ENCODE results near the gene FAM83B. TPM values are rescaled to one million over a fixed set of nuclear protein-coding genes. Genes with fewer than 3 reads are reported as not detected.

FAM83B gene
- polyA plus RNA-seq, 2 of the 4 experiments (the other 2 are of a cell fraction) = 0.03 to 0.09 TPM

DNA sequence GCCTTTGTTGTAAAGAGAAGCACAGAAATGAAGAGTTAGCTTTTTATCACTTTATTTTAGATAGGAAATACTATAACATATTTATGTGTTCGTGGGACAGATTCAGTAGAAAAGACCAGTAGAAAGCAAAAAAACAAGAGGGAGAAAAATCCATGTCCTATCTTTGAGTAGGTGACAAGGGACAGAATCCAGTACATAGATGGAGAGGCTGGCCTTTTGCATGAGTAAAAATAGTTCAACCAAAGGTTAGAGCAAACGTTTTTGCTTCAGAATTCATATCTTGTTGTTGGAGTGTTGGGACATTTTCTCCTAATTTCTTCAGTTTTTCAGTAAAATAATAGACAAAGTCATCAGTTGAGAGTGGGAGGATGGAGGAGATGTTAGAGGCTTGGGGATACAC, 19.6 kb upstream of the FAM83B start:
- Histone ChIP-seq H3K4me3 (no peak overlapping the region), H3K27ac (no peak overlapping the region), H3K4me2 (no peak overlapping the region), H3K4me1 (no peaks in the 10 kb centered on the region), H3K9me3 (no peaks in the 10 kb centered on the region)
- WGBS (ENCODE audit: missing lambda C conversion rate) = 0% methylated on average over 2 of the region's 2 CpGs
- DNase-seq (ENCODE audit: low read depth in 1 of 2, low spot score in 1 of 2) (no peak), ATAC-seq (no peak), FAIRE-seq (no peak)
- ChIA-PET CTCF (no interaction called here), POLR2A (no interaction called here)
- TF ChIP-seq KDM1A (IDR thresholded peaks at IDR 0.05; ENCODE audit: low read depth) (no peak), BHLHE40 (IDR thresholded peaks at IDR 0.05; ENCODE audit: low read depth, low read length) (no peak), HEYL (CRISPR knock-in tag; IDR thresholded peaks at IDR 0.05) (no peak), PHF8 (IDR thresholded peaks at IDR 0.05; ENCODE audit: borderline replicate concordance, low read depth) (no peak), RARB (CRISPR knock-in tag; IDR thresholded peaks at IDR 0.05) (no peak), ZSCAN20 (CRISPR knock-in tag; IDR thresholded peaks at IDR 0.05) (no peak), SREBF2 (IDR thresholded peaks at IDR 0.05) (no peak), EHMT2 (IDR thresholded peaks at IDR 0.05; ENCODE audit: low read depth) (no peak), HMGXB4 (CRISPR knock-in tag; IDR thresholded peaks at IDR 0.05; ENCODE audit: borderline replicate concordance) (no peak), NR3C1 (IDR thresholded peaks at IDR 0.05) (no peak), ESRRA (IDR thresholded peaks at IDR 0.05; ENCODE audit: borderline replicate concordance, low read length) (no peak), EHF (CRISPR knock-in tag; IDR thresholded peaks at IDR 0.05) (no peak), NPAS2 (CRISPR knock-in tag; IDR thresholded peaks at IDR 0.05; ENCODE audit: borderline replicate concordance) (no peak), NFE2L2 (conservative IDR thresholded peaks at IDR 0.05; ENCODE audit: low read length) (no peak), POLR2AphosphoS2 (conservative IDR thresholded peaks at IDR 0.05; ENCODE audit: low read length) (no peak)
- TF ChIP-seq, protein P1, sequence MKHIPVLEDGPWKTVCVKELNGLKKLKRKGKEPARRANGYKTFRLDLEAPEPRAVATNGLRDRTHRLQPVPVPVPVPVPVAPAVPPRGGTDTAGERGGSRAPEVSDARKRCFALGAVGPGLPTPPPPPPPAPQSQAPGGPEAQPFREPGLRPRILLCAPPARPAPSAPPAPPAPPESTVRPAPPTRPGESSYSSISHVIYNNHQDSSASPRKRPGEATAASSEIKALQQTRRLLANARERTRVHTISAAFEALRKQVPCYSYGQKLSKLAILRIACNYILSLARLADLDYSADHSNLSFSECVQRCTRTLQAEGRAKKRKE (CRISPR knock-in tag; IDR thresholded peaks at IDR 0.05; ENCODE audit: low read depth) = no peak

DNA sequence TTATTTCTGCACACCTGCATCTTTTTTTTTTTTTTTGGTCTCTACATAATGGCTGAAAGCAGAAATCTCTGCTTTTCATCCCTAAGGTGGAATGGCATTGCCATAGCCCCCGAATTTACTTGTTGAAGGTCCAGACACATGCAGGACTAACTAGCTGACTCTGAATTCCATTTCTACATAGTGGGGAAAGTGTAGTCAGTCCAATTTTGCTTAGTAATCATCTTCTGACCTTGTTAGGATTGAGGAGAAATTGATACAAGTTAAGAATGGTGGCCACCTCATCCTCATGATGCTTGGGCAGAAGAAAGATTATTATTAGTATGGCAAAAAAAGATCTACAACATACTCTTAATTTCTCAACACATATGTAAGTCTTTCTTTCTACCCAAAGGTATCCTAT, 16.4 kb upstream of the FAM83B start:
- H3K4me1 ChIP-seq = no peaks in the 10 kb centered on the region
- 14% methylated on average over 1 of the region's 1 CpG for WGBS (ENCODE audit: missing lambda C conversion rate)
- no peak for DNase-seq (ENCODE audit: low read depth in 1 of 2, low spot score in 1 of 2)
- no peak overlapping the region for H3K27ac ChIP-seq
- H3K4me2 ChIP-seq = no peak overlapping the region
- H3K9me3 ChIP-seq = no peaks in the 10 kb centered on the region
- CTCF ChIA-PET = no interaction called here
- no peak for TF ChIP-seq CHD2 (IDR thresholded peaks at IDR 0.05; ENCODE audit: low read length, partially characterized antibody)
- peak; percentile 29 for TF ChIP-seq MAFK (IDR thresholded peaks at IDR 0.05; ENCODE audit: partially characterized antibody)
- no peak for TF ChIP-seq SMC3 (IDR thresholded peaks at IDR 0.05)
- POLR2A ChIA-PET = no interaction called here
- no peak overlapping the region for H3K4me3 ChIP-seq
- FAIRE-seq = no peak
- no peak for ATAC-seq

DNA sequence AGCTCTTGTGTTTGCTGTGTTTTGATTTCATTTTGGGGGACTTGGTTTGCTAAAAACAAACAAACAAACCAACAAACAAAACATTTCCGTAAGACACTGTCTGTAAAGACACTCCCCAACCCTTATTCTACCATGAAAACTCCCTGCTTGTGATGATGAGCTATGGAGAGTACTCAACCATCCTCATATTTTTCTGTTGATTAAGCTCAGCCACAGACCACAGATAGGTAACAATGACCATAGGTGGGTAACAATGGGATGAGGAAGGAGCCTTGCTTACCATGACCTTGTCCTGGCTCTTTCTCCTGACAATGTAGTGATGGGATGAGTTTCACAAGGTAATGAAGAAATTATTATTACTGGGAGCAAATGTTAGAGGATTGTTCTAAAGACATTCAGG, 11.4 kb upstream of the FAM83B start:
- no peak for ATAC-seq
- no peak overlapping the region for H3K27ac ChIP-seq
- H3K4me2 ChIP-seq = no peak overlapping the region
- ChIA-PET POLR2A (no interaction called here), CTCF (no interaction called here)
- no peaks in the 10 kb centered on the region for H3K9me3 ChIP-seq
- 81% methylated on average over 1 of the region's 1 CpG for WGBS (ENCODE audit: missing lambda C conversion rate)
- no peak for TF ChIP-seq BCL3 (IDR thresholded peaks at IDR 0.05)
- TF ChIP-seq RARB (CRISPR knock-in tag; IDR thresholded peaks at IDR 0.05) = no peak
- no peak for TF ChIP-seq SMC3 (IDR thresholded peaks at IDR 0.05)
- TF ChIP-seq HOXA7 (CRISPR knock-in tag; IDR thresholded peaks at IDR 0.05) = no peak
- no peak for TF ChIP-seq HMGXB4 (CRISPR knock-in tag; IDR thresholded peaks at IDR 0.05; ENCODE audit: borderline replicate concordance)
- TF ChIP-seq, protein P2, sequence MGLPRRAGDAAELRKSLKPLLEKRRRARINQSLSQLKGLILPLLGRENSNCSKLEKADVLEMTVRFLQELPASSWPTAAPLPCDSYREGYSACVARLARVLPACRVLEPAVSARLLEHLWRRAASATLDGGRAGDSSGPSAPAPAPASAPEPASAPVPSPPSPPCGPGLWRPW (IDR thresholded peaks at IDR 0.05) = no peak
- no peak for TF ChIP-seq ZSCAN20 (CRISPR knock-in tag; IDR thresholded peaks at IDR 0.05)
- TF ChIP-seq JUNB (IDR thresholded peaks at IDR 0.05) = no peak
- no peak for TF ChIP-seq CEBPB (IDR thresholded peaks at IDR 0.05)
- no peak for TF ChIP-seq NR3C1 (IDR thresholded peaks at IDR 0.05)
- no peak for TF ChIP-seq ESRRA (IDR thresholded peaks at IDR 0.05; ENCODE audit: borderline replicate concordance, low read length)
- no peak for FAIRE-seq
- H3K4me1 ChIP-seq = no peaks in the 10 kb centered on the region
- H3K4me3 ChIP-seq = no peak overlapping the region
- no peak for DNase-seq (ENCODE audit: low read depth in 1 of 2, low spot score in 1 of 2)

Measured in A549 (cell line).